ENCODE measurements around the gene SLC26A9.

- no peak for TF ChIP-seq POLR2A (IDR thresholded peaks at IDR 0.05)
- TF ChIP-seq CTCF (IDR thresholded peaks at IDR 0.05): no peak
Measured at GRCh38 chr1:205916541-205916940, 26.7 kb downstream of the SLC26A9 start.
